SU-DHL-6 (cell line): ENCODE measurements around the gene ZNF391.

Source experiments
- H2AFZ ChIP-seq: fragments of 200-600 bp; sonication (generic); 2 replicates; pipeline ENCODE4 v1.6.1; 2014; ENCODE audit warnings: low read depth, mild to moderate bottlenecking, moderate library complexity, mixed read lengths, antibody characterized with exemption, low read length; ENCODE audit not compliant: severe bottlenecking
- H3F3A ChIP-seq: fragments of 200-600 bp; shearing (Covaris generic); 2 replicates; pipeline ENCODE4 v1.6.0; 2016; ENCODE audit warnings: antibody characterized with exemption, mild to moderate bottlenecking; ENCODE audit not compliant: insufficient read depth
- H3K27ac ChIP-seq: fragments of 200-600 bp; sonication (generic); 2 replicates; pipeline ENCODE4 v1.5.1; 2016; ENCODE audit warnings: low read depth, mild to moderate bottlenecking, low read length, moderate library complexity, mixed read lengths
- H3K27me3 ChIP-seq: fragments of 200-600 bp; sonication (generic), shearing (Covaris generic); 2 replicates; pipeline ENCODE4 v1.6.0; 2014; ENCODE audit warnings: mild to moderate bottlenecking, low read length
- H3K36me3 ChIP-seq: fragments of 200-600 bp; sonication (generic); 2 replicates; pipeline ENCODE4 v1.6.1; 2014; ENCODE audit warnings: mild to moderate bottlenecking, low read length, mixed read lengths
- H3K4me2 ChIP-seq: fragments of 300-600, 200-600 bp; shearing (Covaris generic), sonication (generic); 2 replicates; pipeline ENCODE4 v1.6.0; 2014; ENCODE audit warnings: low read length, low read depth, mild to moderate bottlenecking; ENCODE audit not compliant: poor library complexity, severe bottlenecking
- H3K4me3 ChIP-seq: fragments of 200-600 bp; sonication (generic); 2 replicates; pipeline ENCODE4 v1.5.1; 2014; ENCODE audit warnings: antibody characterized with exemption, low read length, mild to moderate bottlenecking, mixed read lengths; ENCODE audit not compliant: insufficient read depth, poor library complexity, severe bottlenecking
- H3K79me2 ChIP-seq: fragments of 200-600 bp; sonication (generic); 2 replicates; pipeline ENCODE4 v1.6.1; 2014; ENCODE audit warnings: mild to moderate bottlenecking, low read length, moderate library complexity; ENCODE audit not compliant: insufficient read depth
- H3K9ac ChIP-seq: fragments of 200-600 bp; sonication (generic); 2 replicates; pipeline ENCODE4 v1.7.0; 2014; ENCODE audit warnings: mild to moderate bottlenecking, low read length
- H3K9me2 ChIP-seq: fragments of 200-600 bp; sonication (generic); replicated peaks from 2 replicates; pipeline ENCODE4 v1.6.1; 2014; ENCODE audit warnings: low read length; ENCODE audit not compliant: insufficient read depth
- H3K9me3 ChIP-seq: fragments of 200-600 bp; sonication (generic); 2 replicates; pipeline ENCODE4 v1.6.1; 2014; ENCODE audit warnings: low read length, mixed read lengths; ENCODE audit not compliant: insufficient read depth
- H4K20me1 ChIP-seq: fragments of 200-600 bp; sonication (generic); 2 replicates; pipeline ENCODE4 v1.6.1; 2014; ENCODE audit warnings: low read depth, mild to moderate bottlenecking, antibody characterized with exemption, low read length, moderate library complexity, mixed read lengths
- EZH2phosphoT487 ChIP-seq: fragments of 200-600 bp; sonication (generic), shearing (Covaris generic); conservative IDR thresholded peaks from 2 replicates; pipeline ENCODE4 v1.6.1; 2018; ENCODE audit warnings: mild to moderate bottlenecking, antibody characterized with exemption, low read length, moderate library complexity, mixed read lengths
- TF ChIP-seq, protein P1 (sequence below): fragments of 200-600 bp; sonication (generic); IDR thresholded peaks from one replicate; pipeline ENCODE4 v1.5.1; 2017; ENCODE audit warnings: antibody characterized with exemption, mild to moderate bottlenecking, low read length, moderate library complexity; ENCODE audit not compliant: insufficient read depth, poor library complexity, severe bottlenecking

Gene ZNF391

DNA sequence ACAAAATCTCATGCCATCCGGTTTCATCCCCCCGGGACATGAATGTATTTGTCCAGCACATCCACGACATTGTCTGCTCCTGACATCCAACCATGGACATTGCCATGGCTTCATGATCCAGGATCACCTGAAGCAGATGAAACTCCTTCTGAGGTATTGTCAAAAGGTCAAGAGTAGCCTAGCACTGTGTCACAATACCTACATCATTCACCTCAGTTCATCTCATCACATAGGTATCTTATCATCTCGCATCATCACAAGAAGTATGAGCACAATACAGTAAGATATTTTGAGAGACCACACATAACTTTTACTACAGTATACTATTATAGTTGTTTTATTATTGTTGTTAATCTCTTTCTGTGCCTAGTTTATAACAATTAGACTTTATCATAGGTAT is 50.8 kb downstream of the ZNF391 start:
- no peak overlapping the region for H2AFZ ChIP-seq
- no peaks in the 10 kb centered on the region for H3F3A ChIP-seq
- H3K27me3 ChIP-seq = no peaks in the 10 kb centered on the region
- no peaks in the 10 kb centered on the region for H3K9me3 ChIP-seq
- H3K4me2 ChIP-seq = no peak overlapping the region
- no peak overlapping the region for H3K4me3 ChIP-seq
- H3K27ac ChIP-seq = no peak overlapping the region
- no peak for TF ChIP-seq EZH2phosphoT487
- TF ChIP-seq, protein P1, sequence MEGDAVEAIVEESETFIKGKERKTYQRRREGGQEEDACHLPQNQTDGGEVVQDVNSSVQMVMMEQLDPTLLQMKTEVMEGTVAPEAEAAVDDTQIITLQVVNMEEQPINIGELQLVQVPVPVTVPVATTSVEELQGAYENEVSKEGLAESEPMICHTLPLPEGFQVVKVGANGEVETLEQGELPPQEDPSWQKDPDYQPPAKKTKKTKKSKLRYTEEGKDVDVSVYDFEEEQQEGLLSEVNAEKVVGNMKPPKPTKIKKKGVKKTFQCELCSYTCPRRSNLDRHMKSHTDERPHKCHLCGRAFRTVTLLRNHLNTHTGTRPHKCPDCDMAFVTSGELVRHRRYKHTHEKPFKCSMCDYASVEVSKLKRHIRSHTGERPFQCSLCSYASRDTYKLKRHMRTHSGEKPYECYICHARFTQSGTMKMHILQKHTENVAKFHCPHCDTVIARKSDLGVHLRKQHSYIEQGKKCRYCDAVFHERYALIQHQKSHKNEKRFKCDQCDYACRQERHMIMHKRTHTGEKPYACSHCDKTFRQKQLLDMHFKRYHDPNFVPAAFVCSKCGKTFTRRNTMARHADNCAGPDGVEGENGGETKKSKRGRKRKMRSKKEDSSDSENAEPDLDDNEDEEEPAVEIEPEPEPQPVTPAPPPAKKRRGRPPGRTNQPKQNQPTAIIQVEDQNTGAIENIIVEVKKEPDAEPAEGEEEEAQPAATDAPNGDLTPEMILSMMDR = no peak
- H3K9ac ChIP-seq = no peak overlapping the region
- H3K79me2 ChIP-seq = no peaks in the 10 kb centered on the region
- no peaks in the 10 kb centered on the region for H4K20me1 ChIP-seq
- H3K36me3 ChIP-seq = no peaks in the 10 kb centered on the region
- H3K9me2 ChIP-seq = no peaks in the 10 kb centered on the region

DNA sequence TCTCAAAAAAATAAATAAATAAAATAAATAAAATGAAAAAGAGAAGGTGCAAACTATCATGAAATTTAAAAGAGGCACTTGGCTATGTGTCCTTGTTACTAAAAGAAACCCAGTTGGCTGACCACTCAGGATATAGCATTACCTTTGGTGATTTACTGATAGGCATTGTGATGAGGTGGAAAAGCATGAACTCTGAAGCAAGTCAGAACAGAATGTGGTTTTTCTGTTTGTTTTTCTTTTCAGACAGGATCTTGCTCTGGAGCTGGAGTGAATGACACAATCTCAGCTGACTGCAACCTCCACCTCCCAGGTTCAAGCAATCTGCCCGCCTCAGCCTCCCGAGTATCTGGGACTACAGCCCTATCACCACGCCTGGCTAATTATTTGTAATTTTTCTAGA is 52.4 kb downstream of the ZNF391 start:
- Histone ChIP-seq H3K79me2 (no peaks in the 10 kb centered on the region), H3F3A (no peaks in the 10 kb centered on the region), H3K9me2 (no peaks in the 10 kb centered on the region), H3K9ac (no peak overlapping the region), H3K9me3 (no peaks in the 10 kb centered on the region), H2AFZ (no peak overlapping the region), H3K4me3 (no peak overlapping the region), H3K27ac (no peak overlapping the region), H3K36me3 (no peaks in the 10 kb centered on the region), H3K27me3 (no peaks in the 10 kb centered on the region), H4K20me1 (no peaks in the 10 kb centered on the region), H3K4me2 (no peak overlapping the region)
- TF ChIP-seq EZH2phosphoT487 = no peak
- TF ChIP-seq, protein P1 = no peak

DNA sequence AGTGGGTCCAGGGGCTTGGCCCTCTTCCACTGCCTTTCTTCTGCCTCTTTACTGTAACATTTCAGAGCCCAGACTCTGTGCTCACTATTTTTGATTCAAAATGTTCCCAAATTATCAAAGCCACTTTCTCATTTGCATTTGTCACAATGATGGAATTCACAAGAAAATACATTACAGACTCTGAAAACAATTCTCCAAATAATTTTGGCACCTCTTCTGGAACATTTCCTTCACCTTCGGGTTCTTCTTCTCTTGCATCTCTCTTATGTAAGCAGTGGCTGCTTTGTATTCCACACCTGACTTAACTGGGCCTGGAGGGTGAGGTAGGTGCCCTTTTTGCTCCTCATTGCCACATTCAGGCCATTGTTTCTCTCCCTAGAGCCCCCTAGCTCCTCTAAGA is 54.4 kb downstream of the ZNF391 start:
- Histone ChIP-seq H3K4me3 (no peak overlapping the region), H2AFZ (no peak overlapping the region), H4K20me1 (no peaks in the 10 kb centered on the region), H3K4me2 (no peak overlapping the region), H3K79me2 (no peaks in the 10 kb centered on the region), H3K36me3 (0 out of 2 replicates have a peak, but pooled peaks cover 4% of the 10 kb centered on the region), H3K9ac (no peak overlapping the region), H3K27ac (no peak overlapping the region), H3F3A (no peaks in the 10 kb centered on the region), H3K9me3 (peaks cover 3% of the 10 kb centered on the region; the same call in 1 of the 2 replicates), H3K27me3 (no peaks in the 10 kb centered on the region), H3K9me2 (no peaks in the 10 kb centered on the region)
- TF ChIP-seq, protein P1 = no peak
- no peak for TF ChIP-seq EZH2phosphoT487
